CD4-positive, alpha-beta memory T cell (primary cell): ENCODE measurements around the gene TSSC4. TPM values are rescaled to one million over a fixed set of nuclear protein-coding genes. Genes with fewer than 3 reads are reported as not detected.

Source experiments
- CTCF ChIA-PET: fragments of 350-600 bp; sonication (Branson Sonifier 250); formaldehyde crosslinking; loops from one replicate; lab custom pipeline; 2021; ENCODE audit warnings: inconsistent platforms; ENCODE audit not compliant: partially characterized antibody; lab: Charles Lee
- POLR2A ChIA-PET: fragments of 350-600 bp; sonication (Branson Sonifier 250); formaldehyde crosslinking; loops from one replicate; lab custom pipeline; 2021; ENCODE audit not compliant: partially characterized antibody; lab: Charles Lee
- DNase-seq, 5 donors: peaks; one replicate each; pipeline versions ENCODE4 v3.0.0 to v3.0.0-alpha.2; 2020 to 2022; ENCODE audit warnings: mixed read lengths in 1 of 5
- H3K27ac ChIP-seq: one replicate; pipeline ENCODE4 v1.7.0; 2013; ENCODE audit warnings: low read depth, low read length
- H3K27me3 ChIP-seq: 2 replicates; pipeline ENCODE4 v1.7.0; 2013; ENCODE audit warnings: mild to moderate bottlenecking, low read length, moderate library complexity; ENCODE audit not compliant: insufficient read depth
- H3K36me3 ChIP-seq: 2 replicates; pipeline ENCODE4 v1.7.0; 2013; ENCODE audit warnings: mild to moderate bottlenecking, low read length, moderate library complexity; ENCODE audit not compliant: insufficient read depth
- H3K4me1 ChIP-seq: 2 replicates; pipeline ENCODE4 v1.7.0; 2013; ENCODE audit warnings: mild to moderate bottlenecking, low read length, moderate library complexity; ENCODE audit not compliant: insufficient read depth
- H3K4me3 ChIP-seq, 2 donors: one replicate each; pipeline ENCODE4 v1.7.0; 2013; ENCODE audit warnings: low read length in 2 of 2, mild to moderate bottlenecking in 1 of 2
- H3K9me3 ChIP-seq, 2 donors: one replicate each; pipeline ENCODE4 v1.7.0; 2013; ENCODE audit warnings: low read length in 2 of 2, control low read depth in 1 of 2; ENCODE audit not compliant: control insufficient read depth in 1 of 2
- H3K27ac Mint-ChIP-seq, 7 donors: one replicate each; pipeline ENCODE4 v1.8.0; 2020 to 2021; ENCODE audit warnings: mixed read lengths in 7 of 7, mild to moderate bottlenecking in 6 of 7, inconsistent platforms in 3 of 7, moderate library complexity in 3 of 7
- H3K27me3 Mint-ChIP-seq, 2 donors: one replicate each; pipeline ENCODE4 v1.8.0; 2020 to 2021; ENCODE audit warnings: mixed read lengths in 2 of 2
- H3K36me3 Mint-ChIP-seq, 2 donors: one replicate each; pipeline ENCODE4 v1.8.0; 2020 to 2021; ENCODE audit warnings: mixed read lengths in 2 of 2, inconsistent platforms in 1 of 2, mild to moderate bottlenecking in 1 of 2
- H3K4me1 Mint-ChIP-seq, 4 donors: one replicate each; pipeline ENCODE4 v1.8.0; 2020 to 2021; ENCODE audit warnings: mixed read lengths in 4 of 4, mild to moderate bottlenecking in 1 of 4
- H3K4me3 Mint-ChIP-seq, 8 donors: one replicate each; pipeline ENCODE4 v1.8.0; 2020 to 2021; ENCODE audit warnings: mixed read lengths in 8 of 8, mild to moderate bottlenecking in 7 of 8, moderate library complexity in 6 of 8, inconsistent platforms in 3 of 8
- H3K9me3 Mint-ChIP-seq, 8 donors: one replicate each; pipeline ENCODE4 v1.8.0; 2020 to 2021; ENCODE audit warnings: mixed read lengths in 8 of 8, mild to moderate bottlenecking in 5 of 8, inconsistent platforms in 3 of 8, moderate library complexity in 1 of 8
- intact Hi-C: fragments of 100-400 bp; cut with micrococcal nuclease; formaldehyde crosslinking; loops from one replicate; pipeline ENCODE4 v1.15.1; 2023
- polyA plus RNA-seq, 2 donors: library from polyadenylated mRNA; unstranded; fragments of 300-500 nt; fragmentation: Illumina TruSeq; gene quantifications; one replicate each; pipeline ENCODE4 v1.2.3, GENCODE V29; 2021
- total RNA-seq, 2 experiments: library from RNA; stranded (reverse); gene quantifications; one replicate each; pipeline ENCODE4 v1.2.3, GENCODE V29; 2021

Gene TSSC4
- total and polyA plus RNA-seq, 4 experiments from 2014 or later = 54.6 to 79.8 (median 62.2) TPM

DNA sequence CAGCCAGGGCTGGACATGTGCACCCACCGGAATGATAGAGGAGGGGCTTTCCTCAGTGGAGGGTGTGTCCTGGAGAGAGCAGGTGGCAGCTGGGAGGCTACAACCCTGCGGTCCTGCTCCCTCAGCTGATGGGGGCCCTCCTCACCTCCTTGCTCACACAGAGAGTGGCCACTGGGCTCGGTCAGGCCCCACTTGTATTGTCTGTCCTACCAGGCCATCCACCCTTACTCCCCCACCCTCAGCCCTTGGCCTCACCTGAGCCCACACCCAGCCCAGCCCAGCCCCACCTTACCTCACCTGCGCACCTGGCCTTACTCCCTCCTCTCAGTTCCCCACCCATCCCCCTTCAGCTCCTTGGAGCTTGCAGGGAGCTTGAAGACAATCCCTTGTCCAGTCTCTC lies 40.6 kb downstream of the TSSC4 start:
- Histone ChIP-seq H3K36me3 (no peaks in the 10 kb centered on the region), H3K27ac (no peak overlapping the region), H3K4me1 (peaks cover 31% of the 10 kb centered on the region), H3K27me3 (no peaks in the 10 kb centered on the region), H3K4me3 (no peak overlapping the region), H3K9me3 (no peaks in the 10 kb centered on the region)
- POLR2A ChIA-PET = no interaction called here
- peaks cover 20 to 31% (median 25%) of the 10 kb centered on the region in 4 donors for H3K4me1 Mint-ChIP-seq
- intact Hi-C loops = loop anchor here (5.0 kb wide), 1 partner anchor 91 kb away; no protein-coding TSS in a partner anchor
- peaks cover 0 to 2% (median 0%) of the 10 kb centered on the region in 8 donors for H3K9me3 Mint-ChIP-seq
- CTCF ChIA-PET = interaction anchor here (4.4 kb wide), 1 partner anchor 91 kb away, joined by 30 read pairs; no protein-coding TSS in a partner anchor
- no peak overlapping the region for H3K4me3 Mint-ChIP-seq
- H3K27me3 Mint-ChIP-seq = no peaks in the 10 kb centered on the region
- no peak for DNase-seq
- peak overlapping the region in 1 of 7 donors; percentile 12 for H3K27ac Mint-ChIP-seq
- H3K36me3 Mint-ChIP-seq = no peaks in the 10 kb centered on the region

DNA sequence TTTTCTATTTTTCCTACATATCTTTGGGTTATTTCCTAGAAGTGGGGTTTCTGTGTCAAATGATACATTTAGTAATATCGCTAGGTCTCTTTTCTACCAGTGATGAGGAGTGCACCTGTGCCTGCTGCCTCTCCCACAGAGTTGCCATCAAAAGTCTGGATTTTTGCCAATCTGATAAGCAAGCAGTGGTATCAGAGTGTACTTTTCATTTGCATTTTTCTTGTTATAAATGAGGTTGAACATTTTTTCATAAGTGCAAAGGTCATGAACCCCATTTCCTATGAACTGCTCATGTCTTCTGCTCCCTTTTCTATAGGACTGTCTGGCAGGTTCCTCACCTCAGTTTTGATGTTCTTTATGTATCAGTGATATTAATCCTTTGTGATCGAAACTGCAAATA lies 42.0 kb downstream of the TSSC4 start:
- Mint-ChIP-seq H3K27ac (peak overlapping the region; percentile 5 to 90 (median 53)), H3K4me3 (peak overlapping the region in 6 of 8 donors; percentile 45 to 73 (median 58)), H3K27me3 (no peaks in the 10 kb centered on the region), H3K36me3 (no peaks in the 10 kb centered on the region), H3K9me3 (peaks cover 0 to 2% (median 0%) of the 10 kb centered on the region in 8 donors), H3K4me1 (peaks cover 28 to 46% (median 38%) of the 10 kb centered on the region in 4 donors)
- Histone ChIP-seq H3K4me1 (peaks cover 45% of the 10 kb centered on the region), H3K27me3 (no peaks in the 10 kb centered on the region), H3K27ac (no peak overlapping the region), H3K9me3 (no peaks in the 10 kb centered on the region), H3K36me3 (no peaks in the 10 kb centered on the region), H3K4me3 (no peak overlapping the region)
- intact Hi-C loops = loop anchor here (5.0 kb wide), 1 partner anchor 90 kb away; no protein-coding TSS in a partner anchor
- CTCF ChIA-PET = interaction anchor here (4.4 kb wide), 1 partner anchor 89 kb away, joined by 30 read pairs; no protein-coding TSS in a partner anchor
- peak; percentile 67 to 82 (median 81) for DNase-seq
- POLR2A ChIA-PET = interaction anchor here (6.1 kb wide), 1 partner anchor 24 kb away, joined by 35 read pairs; no protein-coding TSS in a partner anchor

DNA sequence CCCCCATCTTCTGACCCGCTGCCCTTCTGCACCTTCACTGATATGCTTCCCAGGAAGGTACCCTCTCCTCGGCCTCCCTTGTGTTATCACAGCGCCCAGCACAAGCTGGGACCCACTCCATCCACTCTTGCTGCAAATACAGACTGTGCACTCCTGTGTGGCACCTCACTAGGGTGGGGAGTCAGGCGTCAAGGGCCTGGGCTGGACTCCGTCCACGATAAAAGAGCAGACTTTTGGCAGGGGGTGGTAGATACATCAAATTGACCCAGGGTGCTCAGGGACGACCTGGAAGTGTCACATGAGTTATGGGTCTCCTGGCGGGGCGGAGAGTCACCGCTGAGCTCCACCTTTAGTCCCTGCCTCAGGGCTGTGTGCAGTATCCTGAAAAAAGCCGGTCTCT lies 42.9 kb downstream of the TSSC4 start:
- H3K36me3 Mint-ChIP-seq = no peaks in the 10 kb centered on the region
- no peak overlapping the region for H3K27ac ChIP-seq
- H3K4me1 Mint-ChIP-seq = peaks cover 28 to 54% (median 41%) of the 10 kb centered on the region in 4 donors
- POLR2A ChIA-PET = interaction anchor here (6.1 kb wide), 1 partner anchor 23 kb away, joined by 35 read pairs; no protein-coding TSS in a partner anchor
- H3K4me3 Mint-ChIP-seq = peak overlapping the region; percentile 44 to 80 (median 64)
- H3K27ac Mint-ChIP-seq = peak overlapping the region; percentile 15 to 90 (median 42)
- no peak for DNase-seq
- no peaks in the 10 kb centered on the region for H3K9me3 ChIP-seq
- H3K36me3 ChIP-seq = no peaks in the 10 kb centered on the region
- H3K9me3 Mint-ChIP-seq = peaks cover 0 to 2% (median 0%) of the 10 kb centered on the region in 8 donors
- intact Hi-C loops = loop anchor here (5.0 kb wide), 1 partner anchor 89 kb away; no protein-coding TSS in a partner anchor
- CTCF ChIA-PET = interaction anchor here (1.5 to 4.4 kb wide), 2 partner anchors 89 to 449 kb away, joined by 5 to 30 read pairs; no protein-coding TSS in a partner anchor
- peaks cover 53% of the 10 kb centered on the region for H3K4me1 ChIP-seq
- no peak overlapping the region for H3K4me3 ChIP-seq
- H3K27me3 Mint-ChIP-seq = no peaks in the 10 kb centered on the region
- no peaks in the 10 kb centered on the region for H3K27me3 ChIP-seq

DNA sequence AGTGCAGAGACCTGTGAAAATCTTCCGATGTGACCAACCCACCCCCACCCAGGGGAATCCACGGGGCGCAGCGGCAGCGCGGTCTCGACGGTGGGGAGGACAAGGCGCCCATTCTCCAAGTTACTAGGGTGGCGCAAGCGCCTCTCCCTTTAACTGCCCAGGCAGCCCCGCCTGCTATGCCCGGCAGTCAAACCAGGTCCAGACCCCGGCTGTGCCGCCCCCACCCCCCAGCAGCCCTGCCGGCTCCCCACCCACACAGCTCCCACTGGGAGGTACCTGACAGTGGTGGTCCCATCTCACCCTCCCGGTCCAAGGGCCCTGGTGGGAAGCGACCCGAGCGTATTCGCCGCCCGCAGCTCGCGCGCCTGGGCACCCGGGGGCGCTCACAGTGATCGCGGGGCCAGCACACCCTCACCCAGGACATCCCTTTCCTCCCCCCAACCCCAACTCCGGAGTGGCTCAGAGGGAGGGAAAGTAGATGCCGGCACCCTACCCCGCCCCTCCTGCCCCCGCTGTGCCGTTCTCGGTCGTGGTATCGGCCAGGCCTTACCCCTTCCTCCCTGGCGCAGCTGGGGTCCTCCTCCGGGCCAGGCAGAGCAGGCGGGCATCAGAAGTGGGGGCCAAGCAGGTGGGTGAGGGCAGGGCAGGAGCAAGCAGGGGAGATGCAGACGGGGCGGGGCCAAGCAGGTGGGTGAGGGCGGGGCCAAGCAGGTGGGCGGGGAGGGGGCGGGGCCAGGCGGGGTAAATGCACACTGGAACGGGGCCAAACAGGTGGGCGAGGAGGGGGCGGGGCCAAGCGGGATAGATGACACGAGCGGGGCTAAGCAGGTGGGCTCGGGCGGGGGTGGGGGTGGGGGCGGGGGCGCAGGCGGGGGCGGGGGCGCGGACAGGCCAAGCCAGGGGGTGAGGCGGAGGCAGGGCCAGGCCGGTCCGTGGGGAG lies 43.6 kb downstream of the TSSC4 start, which contains the start of gene TRPM5:
TRPM5 (minus strand) TSS at position 634 of the 940 bp plus-strand sequence. CDS start 21,478 bp downstream, outside the sequence.
- peaks cover 57% of the 10 kb centered on the region for H3K4me1 ChIP-seq
- intact Hi-C loops = loop anchor here (1.0 to 5.0 kb wide), 2 partner anchors 88 to 441 kb away; partner anchors contain the start of gene CDKN1C

DNA sequence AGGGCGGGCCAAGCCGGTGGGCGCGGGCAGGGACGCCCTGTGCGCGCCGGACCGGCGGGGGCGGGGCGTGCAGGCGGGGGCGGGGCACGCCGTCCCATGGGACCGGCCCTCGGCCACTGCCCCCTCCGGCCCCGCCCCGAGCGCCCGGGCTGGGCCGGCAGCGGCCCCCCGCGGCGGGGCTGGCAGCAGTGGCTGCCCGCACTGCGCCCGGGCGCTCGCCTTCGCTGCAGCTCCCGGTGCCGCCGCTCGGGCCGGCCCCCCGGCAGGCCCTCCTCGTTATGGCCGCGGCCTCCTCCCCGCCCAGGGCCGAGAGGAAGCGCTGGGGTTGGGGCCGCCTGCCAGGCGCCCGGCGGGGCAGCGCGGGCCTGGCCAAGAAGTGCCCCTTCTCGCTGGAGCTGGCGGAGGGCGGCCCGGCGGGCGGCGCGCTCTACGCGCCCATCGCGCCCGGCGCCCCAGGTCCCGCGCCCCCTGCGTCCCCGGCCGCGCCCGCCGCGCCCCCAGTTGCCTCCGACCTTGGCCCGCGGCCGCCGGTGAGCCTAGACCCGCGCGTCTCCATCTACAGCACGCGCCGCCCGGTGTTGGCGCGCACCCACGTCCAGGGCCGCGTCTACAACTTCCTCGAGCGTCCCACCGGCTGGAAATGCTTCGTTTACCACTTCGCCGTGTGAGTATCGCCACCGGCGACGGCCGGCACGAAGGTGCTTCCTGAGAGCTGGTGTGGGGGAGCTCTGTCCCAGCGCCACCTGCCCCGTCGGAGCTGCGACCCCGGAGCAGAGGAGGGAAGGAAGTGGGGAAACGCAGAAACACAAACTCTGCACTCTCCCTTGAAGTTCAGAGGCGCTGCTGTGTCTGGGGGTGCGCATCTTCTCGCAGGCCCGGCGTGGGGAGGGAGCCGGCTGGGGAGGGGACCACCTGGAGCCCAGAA lies 44.5 kb downstream of the TSSC4 start, which contains the start of gene KCNQ1:
KCNQ1 (plus strand) TSS at position 188 of the 925 bp plus-strand sequence; CDS start at position 279, 91 bp downstream.
- H3K9me3 ChIP-seq = no peaks in the 10 kb centered on the region
- Mint-ChIP-seq H3K9me3 (no peaks in the 10 kb centered on the region), H3K36me3 (no peaks in the 10 kb centered on the region), H3K27ac (peak within 1 kb of the TSS; percentile 72 to 85 (median 84)), H3K4me3 (peak within 1 kb of the TSS; percentile 92 to 97 (median 94)), H3K27me3 (no peaks in the 10 kb centered on the region), H3K4me1 (peaks cover 28 to 57% (median 41%) of the 10 kb centered on the region in 4 donors)
- POLR2A ChIA-PET = interaction anchor here (0.6 to 6.1 kb wide), 7 partner anchors 21 to 563 kb away, joined by 3 to 35 read pairs (median 3); partner anchors contain the start of genes C11orf21 and TSPAN32
- H3K27me3 ChIP-seq = no peaks in the 10 kb centered on the region
- H3K27ac ChIP-seq = peak within 1 kb of the TSS; percentile 15
- H3K4me1 ChIP-seq = peaks cover 57% of the 10 kb centered on the region
- DNase-seq = peak in 4 of 5 donors; percentile 32 to 38 (median 35)
- intact Hi-C loops = loop anchor here (1.0 to 5.0 kb wide), 3 partner anchors 22 to 440 kb away; partner anchors contain the start of gene CDKN1C
- H3K36me3 ChIP-seq = no peaks in the 10 kb centered on the region
- CTCF ChIA-PET = interaction anchor here (1.0 to 4.4 kb wide), 6 partner anchors 17 to 447 kb away, joined by 3 to 30 read pairs (median 4); no protein-coding TSS in a partner anchor
- peak within 1 kb of the TSS; percentile 6 to 68 for H3K4me3 ChIP-seq

More for the DNA sequence above, 43.6 kb downstream of the TSSC4 start, which contains the start of gene TRPM5:
- no peaks in the 10 kb centered on the region for H3K9me3 ChIP-seq
- ChIA-PET CTCF (interaction anchor here (1.5 to 4.4 kb wide), 3 partner anchors 17 to 448 kb away, joined by 4 to 30 read pairs (median 5); no protein-coding TSS in a partner anchor), POLR2A (interaction anchor here (1.5 to 6.1 kb wide), 3 partner anchors 22 to 441 kb away, joined by 3 to 35 read pairs (median 3); no protein-coding TSS in a partner anchor)
- no peaks in the 10 kb centered on the region for H3K36me3 Mint-ChIP-seq
- H3K27ac ChIP-seq = peak within 1 kb of the TSS; percentile 15
- H3K27ac Mint-ChIP-seq = peak within 1 kb of the TSS; percentile 15 to 90 (median 78)
- H3K4me3 Mint-ChIP-seq = peak within 1 kb of the TSS; percentile 92 to 97 (median 94)
- peak within 1 kb of the TSS; percentile 6 to 68 for H3K4me3 ChIP-seq
- DNase-seq = peak; percentile 61 to 82 (median 64)
- peaks cover 0 to 2% (median 0%) of the 10 kb centered on the region in 8 donors for H3K9me3 Mint-ChIP-seq
- H3K36me3 ChIP-seq = no peaks in the 10 kb centered on the region
- peaks cover 28 to 57% (median 41%) of the 10 kb centered on the region in 4 donors for H3K4me1 Mint-ChIP-seq
- no peaks in the 10 kb centered on the region for H3K27me3 ChIP-seq
- no peaks in the 10 kb centered on the region for H3K27me3 Mint-ChIP-seq
